ENCODE data around the gene COA1.
A peak's percentile ranks its signal among the peaks of the same experiment; 100 is the strongest.

COA1 gene

GRCh38 chr7:43727494-43727893 lies 1.8 kb downstream of the COA1 start:
- Histone ChIP-seq H3K36me3 (replicated peaks; ENCODE audit: insufficient read depth, low read length) (no peaks in the 10 kb centered on the region), H2AFZ (ENCODE audit: low read length) (no peak overlapping the region), H3K9ac (ENCODE audit: low read length) (no peak overlapping the region), H3K27ac (ENCODE audit: low read length) (no peak overlapping the region), H3K4me2 (ENCODE audit: low read depth, low read length) (0 out of 2 replicates have a peak overlapping the region, but pooled peaks have one; percentile 2), H3K27me3 (replicated peaks; ENCODE audit: insufficient read depth, low read length) (no peaks in the 10 kb centered on the region), H4K20me1 (ENCODE audit: insufficient read depth, low read length) (no peaks in the 10 kb centered on the region), H3K4me1 (ENCODE audit: low read length) (peaks cover 14% of the 10 kb centered on the region; the same call in 1 of the 2 replicates), H3K9me2 (replicated peaks; ENCODE audit: insufficient read depth, low read length) (no peaks in the 10 kb centered on the region), H3F3A (ENCODE audit: insufficient read depth, low read length) (peaks cover 10% of the 10 kb centered on the region; the same call in 1 of the 2 replicates), H3K9me3 (replicated peaks; ENCODE audit: insufficient read depth, low read length) (no peaks in the 10 kb centered on the region), H3K4me3 (ENCODE audit: low read length) (no peak overlapping the region), H3K79me2 (ENCODE audit: low read length) (peaks cover 68% of the 10 kb centered on the region)
- no peak for TF ChIP-seq EZH2phosphoT487 (IDR thresholded peaks at IDR 0.05; ENCODE audit: low read length)
- TF ChIP-seq EZH2 (optimal IDR thresholded peaks at IDR 0.05; ENCODE audit: low read depth, low read length): no peak
- TF ChIP-seq CTCF (IDR thresholded peaks at IDR 0.05; ENCODE audit: low read length): no peak
- DNase-seq: no peak

DNA sequence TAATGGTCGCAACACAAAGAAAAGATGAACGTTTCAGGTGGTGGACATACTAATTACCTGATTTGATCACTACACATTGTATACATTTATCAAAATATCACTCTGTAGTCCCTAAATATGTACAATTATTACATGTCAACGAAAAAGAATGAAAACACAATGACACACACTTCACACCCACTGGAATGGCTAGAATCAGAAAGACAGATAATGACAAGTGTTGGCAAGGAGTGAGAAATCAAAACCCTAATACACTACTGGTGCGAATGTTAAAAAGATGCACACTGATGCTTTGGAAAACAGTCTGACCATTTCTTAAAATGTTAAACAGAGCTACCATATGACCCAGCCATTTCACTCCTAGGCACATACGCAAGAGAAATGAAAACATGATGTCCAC lies 2.3 kb downstream of the COA1 start:
- TF ChIP-seq EZH2 (optimal IDR thresholded peaks at IDR 0.05; ENCODE audit: low read depth, low read length): no peak
- no peak overlapping the region for H3K9ac ChIP-seq (ENCODE audit: low read length)
- peaks cover 14% of the 10 kb centered on the region; the same call in 1 of the 2 replicates for H3K4me1 ChIP-seq (ENCODE audit: low read length)
- no peaks in the 10 kb centered on the region for H3K36me3 ChIP-seq (replicated peaks; ENCODE audit: insufficient read depth, low read length)
- no peak for DNase-seq
- H3K4me2 ChIP-seq (ENCODE audit: low read depth, low read length): no peak overlapping the region
- H3K4me3 ChIP-seq (ENCODE audit: low read length): no peak overlapping the region
- no peaks in the 10 kb centered on the region for H3K9me2 ChIP-seq (replicated peaks; ENCODE audit: insufficient read depth, low read length)
- H3K79me2 ChIP-seq (ENCODE audit: low read length): peaks cover 73% of the 10 kb centered on the region
- H3K9me3 ChIP-seq (replicated peaks; ENCODE audit: insufficient read depth, low read length): no peaks in the 10 kb centered on the region
- no peaks in the 10 kb centered on the region; the same call in 1 of the 2 replicates for H4K20me1 ChIP-seq (ENCODE audit: insufficient read depth, low read length)
- H3F3A ChIP-seq (ENCODE audit: insufficient read depth, low read length): peaks cover 10% of the 10 kb centered on the region; the same call in 1 of the 2 replicates
- H3K27me3 ChIP-seq (replicated peaks; ENCODE audit: insufficient read depth, low read length): no peaks in the 10 kb centered on the region
- H3K27ac ChIP-seq (ENCODE audit: low read length): no peak overlapping the region
- no peak overlapping the region for H2AFZ ChIP-seq (ENCODE audit: low read length)

- H3K4me3 ChIP-seq (ENCODE audit: low read length): no peak overlapping the region
Observed at GRCh38 chr7:43726466-43726865, 2.9 kb downstream of the COA1 start.

DNA sequence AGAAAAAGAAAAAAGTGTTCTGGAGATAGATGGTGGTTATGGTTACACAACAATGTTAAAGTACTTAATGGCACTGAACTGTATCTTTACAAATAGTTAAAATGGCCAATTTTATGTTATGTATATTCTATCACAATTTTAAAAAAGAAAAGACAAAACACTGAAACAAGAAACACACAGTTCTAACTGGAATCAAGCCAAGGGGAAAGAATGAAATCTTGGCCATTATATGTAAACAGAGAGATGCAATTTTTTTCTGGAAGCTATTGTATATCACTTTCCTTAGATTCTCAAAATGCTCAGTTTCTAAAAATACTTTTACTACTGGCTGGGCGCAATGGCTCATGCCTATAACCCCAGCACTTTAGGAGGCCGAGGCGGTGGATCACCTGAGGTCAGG lies 4.1 kb downstream of the COA1 start:
- Histone ChIP-seq H3K36me3 (replicated peaks; ENCODE audit: insufficient read depth, low read length) (no peaks in the 10 kb centered on the region), H3K9me3 (replicated peaks; ENCODE audit: insufficient read depth, low read length) (no peaks in the 10 kb centered on the region), H3K27me3 (replicated peaks; ENCODE audit: insufficient read depth, low read length) (no peaks in the 10 kb centered on the region), H3K9ac (ENCODE audit: low read length) (no peak overlapping the region), H3K4me3 (ENCODE audit: low read length) (no peak overlapping the region), H3K4me1 (ENCODE audit: low read length) (peaks cover 10% of the 10 kb centered on the region; the same call in 1 of the 2 replicates), H3K27ac (ENCODE audit: low read length) (no peak overlapping the region), H3K4me2 (ENCODE audit: low read depth, low read length) (no peak overlapping the region), H3K79me2 (ENCODE audit: low read length) (peaks cover 90% of the 10 kb centered on the region), H3F3A (ENCODE audit: insufficient read depth, low read length) (peaks cover 10% of the 10 kb centered on the region; the same call in 1 of the 2 replicates), H2AFZ (ENCODE audit: low read length) (no peak overlapping the region), H4K20me1 (ENCODE audit: insufficient read depth, low read length) (peaks cover 8% of the 10 kb centered on the region; the same call in 1 of the 2 replicates), H3K9me2 (replicated peaks; ENCODE audit: insufficient read depth, low read length) (no peaks in the 10 kb centered on the region)
- TF ChIP-seq EZH2phosphoT487 (IDR thresholded peaks at IDR 0.05; ENCODE audit: low read length) (no peak), CTCF (IDR thresholded peaks at IDR 0.05; ENCODE audit: low read length) (no peak), EZH2 (optimal IDR thresholded peaks at IDR 0.05; ENCODE audit: low read depth, low read length) (no peak)
- DNase-seq: no peak

More at GRCh38 chr7:43726466-43726865, 2.9 kb downstream of the COA1 start:
- no peak overlapping the region for H3K27ac ChIP-seq (ENCODE audit: low read length)
- H3K9me3 ChIP-seq (replicated peaks; ENCODE audit: insufficient read depth, low read length): no peaks in the 10 kb centered on the region
- H3K9ac ChIP-seq (ENCODE audit: low read length): no peak overlapping the region
- peaks cover 78% of the 10 kb centered on the region for H3K79me2 ChIP-seq (ENCODE audit: low read length)
- no peaks in the 10 kb centered on the region for H3K27me3 ChIP-seq (replicated peaks; ENCODE audit: insufficient read depth, low read length)
- peaks cover 10% of the 10 kb centered on the region; the same call in 1 of the 2 replicates for H3F3A ChIP-seq (ENCODE audit: insufficient read depth, low read length)
- no peak overlapping the region for H2AFZ ChIP-seq (ENCODE audit: low read length)
- H3K36me3 ChIP-seq (replicated peaks; ENCODE audit: insufficient read depth, low read length): no peaks in the 10 kb centered on the region
- H3K4me2 ChIP-seq (ENCODE audit: low read depth, low read length): no peak overlapping the region
- H4K20me1 ChIP-seq (ENCODE audit: insufficient read depth, low read length): peaks cover 1% of the 10 kb centered on the region; the same call in 1 of the 2 replicates
- no peak for TF ChIP-seq EZH2 (optimal IDR thresholded peaks at IDR 0.05; ENCODE audit: low read depth, low read length)
- H3K4me1 ChIP-seq (ENCODE audit: low read length): peaks cover 14% of the 10 kb centered on the region; the same call in 1 of the 2 replicates
- H3K9me2 ChIP-seq (replicated peaks; ENCODE audit: insufficient read depth, low read length): no peaks in the 10 kb centered on the region
- DNase-seq: no peak
